Tibial artery (tissue), 4 donors: ENCODE results near the gene RPS18.
A peak's percentile ranks its signal among the peaks of the same experiment; 100 is the strongest.
"Not testable (repeated sequence)": the region's sequence is repeated elsewhere in the genome, so short reads cannot be mapped to it uniquely, and the experiment has no call there.

ENCODE experiments used
- DNase-seq, 2 donors: peaks; one replicate each; pipeline ENCODE4 v3.0.0-alpha.2; 2019
- H3K27ac ChIP-seq, 2 donors: fragments of 200-600 bp; sonication (generic) in 1 of 2; 1 replicate in 1 of 2; 2 replicates in 1 of 2; pipeline ENCODE4 v1.5.1; 2018 to 2019; ENCODE audit warnings: mild to moderate bottlenecking in 1 of 2
- H3K27me3 ChIP-seq, 2 donors: fragments of 200-600 bp; sonication (generic) in 1 of 2; one replicate each; pipeline versions ENCODE4 v1.5.1 to v1.6.0; 2016 to 2019
- H3K36me3 ChIP-seq, 3 donors: fragments of 200-600 bp; sonication (generic) in 2 of 3; one replicate each; pipeline ENCODE4 v1.5.1; 2016 to 2019; ENCODE audit warnings: mild to moderate bottlenecking in 2 of 3
- H3K4me1 ChIP-seq, 4 donors: fragments of 200-600 bp; sonication (generic) in 2 of 4; 1 replicate in 3 of 4; 2 replicates in 1 of 4; pipeline ENCODE4 v1.5.1; 2016 to 2019
- H3K4me3 ChIP-seq, 2 donors: fragments of 200-600 bp; sonication (generic) in 1 of 2; 1 replicate in 1 of 2; 2 replicates in 1 of 2; pipeline ENCODE4 v1.5.1; 2018 to 2019; ENCODE audit warnings: mild to moderate bottlenecking in 2 of 2
- H3K9me3 ChIP-seq, 3 donors: fragments of 200-600 bp; sonication (generic) in 1 of 3; one replicate each; pipeline ENCODE4 v1.5.1; 2016 to 2019
- intact Hi-C: fragments of 100-400 bp; cut with DNase I; formaldehyde crosslinking; loops from one replicate; pipeline ENCODE4 v1.15.0; 2023; ENCODE audit warnings: low total_unique reads
- TF ChIP-seq, protein P1 (sequence below), 2 experiments: fragments of 200-600 bp in 1 of 2; fragments of 450-650 bp in 1 of 2; IDR thresholded peaks; one replicate each; pipeline ENCODE4 v1.5.1; 2017 to 2019; ENCODE audit warnings: antibody characterized with exemption in 2 of 2, mild to moderate bottlenecking in 1 of 2, moderate library complexity in 1 of 2

RPS18 gene

DNA sequence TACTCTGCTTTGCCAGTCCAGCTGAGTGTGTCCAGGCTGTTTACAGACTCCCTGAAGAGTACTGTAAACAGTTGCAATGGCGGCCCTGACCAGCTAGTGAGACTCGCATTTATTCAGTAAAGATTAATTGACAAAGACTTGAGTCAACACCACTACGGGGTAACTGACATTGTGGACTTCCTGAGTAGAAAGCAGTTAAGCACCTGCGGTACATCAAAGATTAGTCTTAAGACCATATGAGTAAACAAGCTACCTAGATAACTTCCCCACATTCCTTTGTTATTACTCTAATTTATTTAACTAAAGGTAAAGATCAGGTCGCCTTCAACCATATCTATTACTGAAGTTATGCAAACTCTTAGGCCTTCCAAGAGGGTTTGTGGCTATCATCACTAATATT, 12.8 kb upstream of the RPS18 start:
- Histone ChIP-seq H3K27ac (no peak overlapping the region), H3K4me1 (no peaks in the 10 kb centered on the region), H3K36me3 (peaks cover 15 to 65% (median 37%) of the 10 kb centered on the region in 3 donors), H3K9me3 (no peaks in the 10 kb centered on the region), H3K4me3 (no peak overlapping the region), H3K27me3 (no peaks in the 10 kb centered on the region)
- TF ChIP-seq, protein P1, sequence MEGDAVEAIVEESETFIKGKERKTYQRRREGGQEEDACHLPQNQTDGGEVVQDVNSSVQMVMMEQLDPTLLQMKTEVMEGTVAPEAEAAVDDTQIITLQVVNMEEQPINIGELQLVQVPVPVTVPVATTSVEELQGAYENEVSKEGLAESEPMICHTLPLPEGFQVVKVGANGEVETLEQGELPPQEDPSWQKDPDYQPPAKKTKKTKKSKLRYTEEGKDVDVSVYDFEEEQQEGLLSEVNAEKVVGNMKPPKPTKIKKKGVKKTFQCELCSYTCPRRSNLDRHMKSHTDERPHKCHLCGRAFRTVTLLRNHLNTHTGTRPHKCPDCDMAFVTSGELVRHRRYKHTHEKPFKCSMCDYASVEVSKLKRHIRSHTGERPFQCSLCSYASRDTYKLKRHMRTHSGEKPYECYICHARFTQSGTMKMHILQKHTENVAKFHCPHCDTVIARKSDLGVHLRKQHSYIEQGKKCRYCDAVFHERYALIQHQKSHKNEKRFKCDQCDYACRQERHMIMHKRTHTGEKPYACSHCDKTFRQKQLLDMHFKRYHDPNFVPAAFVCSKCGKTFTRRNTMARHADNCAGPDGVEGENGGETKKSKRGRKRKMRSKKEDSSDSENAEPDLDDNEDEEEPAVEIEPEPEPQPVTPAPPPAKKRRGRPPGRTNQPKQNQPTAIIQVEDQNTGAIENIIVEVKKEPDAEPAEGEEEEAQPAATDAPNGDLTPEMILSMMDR (IDR thresholded peaks at IDR 0.05), result no peak
- intact Hi-C loops, result no loop called here
- DNase-seq, result no peak

DNA sequence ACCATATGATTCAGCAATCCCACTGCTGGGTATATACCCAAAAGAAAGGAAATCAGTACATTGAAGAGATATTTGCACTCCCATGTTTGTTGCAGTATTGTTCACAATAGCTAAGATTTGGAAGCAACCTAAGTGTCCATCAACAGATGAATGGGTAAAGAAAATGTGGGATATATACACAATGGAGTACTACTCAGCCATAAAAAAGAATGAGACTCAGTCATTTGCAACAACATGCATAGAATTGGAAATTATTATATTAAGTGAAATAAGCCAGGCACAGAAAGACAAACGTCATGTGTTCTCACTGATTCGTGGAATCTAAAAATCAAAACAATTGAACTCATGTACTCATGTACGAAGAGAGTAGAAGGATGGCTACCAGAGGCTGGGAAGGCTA, 9.4 kb upstream of the RPS18 start:
- DNase-seq, H3K27ac ChIP-seq, H3K4me3 ChIP-seq, H3K27me3 ChIP-seq, H3K4me1 ChIP-seq, intact Hi-C loops, H3K9me3 ChIP-seq: not testable (repeated sequence)
- peaks cover 49 to 93% (median 64%) of the 10 kb centered on the region in 3 donors for H3K36me3 ChIP-seq

DNA sequence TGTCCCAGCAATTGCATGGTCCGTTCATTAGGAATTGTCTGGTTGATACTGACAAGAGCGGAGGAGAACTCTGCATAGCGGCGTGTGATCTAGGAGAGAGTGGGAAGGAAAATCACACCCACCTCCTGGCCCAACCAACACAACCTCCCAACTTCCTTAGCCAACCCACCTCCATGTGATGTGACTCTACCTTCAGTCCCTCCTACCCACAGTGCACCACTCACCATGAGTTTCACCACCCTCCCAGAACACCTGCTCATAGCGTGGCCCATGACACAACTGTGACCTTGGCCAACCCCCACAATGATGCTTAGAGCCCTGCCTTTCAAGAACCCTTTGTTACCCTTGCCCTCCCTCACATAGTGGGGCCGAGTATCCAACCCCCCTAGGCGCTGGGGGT, 7.9 kb upstream of the RPS18 start:
- TF ChIP-seq, protein P1 (IDR thresholded peaks at IDR 0.05), result no peak
- intact Hi-C loops, result no loop called here
- DNase-seq, result no peak
- Histone ChIP-seq H3K4me3 (no peak overlapping the region), H3K36me3 (peaks cover 64 to 97% (median 71%) of the 10 kb centered on the region in 3 donors), H3K27me3 (no peaks in the 10 kb centered on the region), H3K4me1 (no peaks in the 10 kb centered on the region), H3K9me3 (no peaks in the 10 kb centered on the region), H3K27ac (no peak overlapping the region)

DNA sequence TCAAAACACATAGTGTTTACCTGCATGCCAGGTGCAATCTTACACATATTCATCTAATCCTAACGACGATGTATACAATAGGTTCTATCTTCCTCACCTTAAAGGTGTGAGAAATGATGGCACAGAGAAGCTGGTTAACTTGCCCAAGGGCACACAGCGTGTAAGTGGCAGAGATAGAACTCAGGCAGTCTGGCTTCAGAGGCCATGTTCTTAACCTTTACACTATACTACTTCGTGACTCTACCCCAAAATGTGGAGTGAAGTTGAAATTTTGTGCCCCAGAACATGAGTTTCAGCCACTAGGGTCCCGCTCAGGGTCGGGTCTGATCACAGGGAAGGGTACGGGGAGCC, 783 bp upstream of the RPS18 start:
- TF ChIP-seq, protein P1 (IDR thresholded peaks at IDR 0.05), result no peak
- Histone ChIP-seq H3K4me1 (peaks cover 0 to 49% (median 44%) of the 10 kb centered on the region in 4 donors), H3K9me3 (no peaks in the 10 kb centered on the region), H3K4me3 (peak overlapping the region; percentile 60 to 91), H3K27ac (peak overlapping the region; percentile 91 to 95), H3K27me3 (no peaks in the 10 kb centered on the region), H3K36me3 (peaks cover 42 to 65% (median 49%) of the 10 kb centered on the region in 3 donors)
- intact Hi-C loops, result no loop called here
- no peak for DNase-seq

DNA sequence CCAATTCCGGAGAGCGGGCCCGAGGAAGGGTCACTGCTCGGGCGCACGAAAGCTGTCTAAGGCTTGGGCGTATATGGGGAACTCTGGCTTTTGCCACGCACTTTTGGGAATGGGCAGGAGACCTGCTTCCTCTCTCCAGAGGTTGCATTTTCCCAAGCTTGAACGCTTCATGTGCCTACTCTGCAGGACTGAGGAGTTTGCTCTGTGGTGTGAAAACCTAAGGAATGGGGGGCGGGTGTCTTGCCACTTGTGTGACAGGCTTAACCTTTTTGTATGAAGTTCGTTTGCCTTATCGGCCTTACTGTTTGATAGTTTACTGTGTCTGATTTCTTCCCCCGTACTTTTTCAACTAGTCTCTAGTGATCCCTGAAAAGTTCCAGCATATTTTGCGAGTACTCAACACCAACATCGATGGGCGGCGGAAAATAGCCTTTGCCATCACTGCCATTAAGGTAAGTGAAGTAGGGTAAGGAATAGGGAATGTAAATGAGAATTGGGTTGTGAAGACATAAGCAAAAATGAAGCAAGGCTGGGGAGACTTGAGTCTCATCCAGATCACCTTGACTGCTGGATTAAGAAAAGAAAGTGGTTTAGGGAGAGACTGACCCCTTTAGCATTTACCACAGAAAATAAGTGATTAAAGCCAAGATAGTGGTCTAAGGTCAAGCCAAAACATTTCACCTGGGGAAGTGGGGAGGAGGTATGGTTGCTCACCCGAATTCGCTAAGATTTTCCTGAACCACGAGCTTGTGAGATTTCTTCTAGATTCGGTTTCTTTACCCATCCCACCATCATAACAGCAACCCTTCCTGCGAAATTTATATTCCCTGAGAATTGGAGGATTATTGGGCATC, 627 bp downstream of the RPS18 start:
- DNase-seq, result no peak
- Histone ChIP-seq H3K4me3 (peak overlapping the region; percentile 60 to 91), H3K27ac (peak overlapping the region; percentile 91 to 95), H3K36me3 (peaks cover 35 to 55% (median 35%) of the 10 kb centered on the region in 3 donors), H3K4me1 (peaks cover 6 to 58% (median 53%) of the 10 kb centered on the region in 4 donors), H3K9me3 (no peaks in the 10 kb centered on the region), H3K27me3 (no peaks in the 10 kb centered on the region)
- intact Hi-C loops, result no loop called here
- TF ChIP-seq, protein P1 (IDR thresholded peaks at IDR 0.05), result no peak

DNA sequence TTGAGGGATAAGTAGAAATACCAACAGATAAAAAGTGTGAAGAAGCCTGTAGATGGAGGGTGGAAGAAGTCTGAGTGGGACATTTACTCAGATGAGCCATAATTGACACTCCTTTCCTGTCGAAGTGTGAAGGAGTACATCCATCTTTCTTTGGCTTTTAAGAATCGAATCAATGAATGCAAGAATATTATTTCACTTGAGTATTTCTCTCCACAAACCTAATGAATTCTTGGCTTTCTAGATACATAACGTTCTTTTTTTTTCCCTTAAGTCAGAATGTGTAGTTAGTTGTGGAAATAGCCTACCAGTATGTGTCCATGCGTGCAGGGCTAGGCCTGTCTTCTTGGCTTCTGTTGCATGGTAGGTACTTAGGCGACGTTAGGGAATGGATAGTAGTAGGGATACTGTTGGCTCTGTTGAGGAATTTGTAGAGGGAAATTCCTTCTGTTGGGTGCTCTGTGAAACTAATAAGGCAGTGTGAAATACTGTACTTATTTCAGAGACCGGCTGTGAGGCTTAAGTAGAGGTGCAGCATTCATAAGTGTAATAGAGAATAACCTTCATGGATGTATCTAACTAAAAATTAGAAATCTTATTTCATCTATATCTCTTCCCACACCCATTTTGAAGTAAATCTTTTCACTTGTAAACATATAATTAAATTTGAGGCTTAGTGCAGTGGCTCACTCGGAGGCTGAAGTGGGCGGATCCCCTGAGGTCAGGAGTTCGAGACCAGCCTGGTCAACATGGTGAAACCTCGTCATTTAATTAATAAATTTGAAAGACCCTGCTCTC, 1.5 kb downstream of the RPS18 start:
- intact Hi-C loops, result no loop called here
- peak overlapping the region in 1 of 2 donors; percentile 91 for H3K4me3 ChIP-seq
- H3K36me3 ChIP-seq, result peaks cover 27 to 48% (median 27%) of the 10 kb centered on the region in 3 donors
- H3K4me1 ChIP-seq, result peaks cover 6 to 67% (median 57%) of the 10 kb centered on the region in 4 donors
- no peaks in the 10 kb centered on the region for H3K9me3 ChIP-seq
- H3K27me3 ChIP-seq, result no peaks in the 10 kb centered on the region
- DNase-seq, result no peak
- TF ChIP-seq, protein P1 (IDR thresholded peaks at IDR 0.05), result no peak
- H3K27ac ChIP-seq, result peak overlapping the region; percentile 91 to 95
